Limb (tissue), 2 donors: ENCODE results near the gene CYP4F8.
"Not testable (repeated sequence)": the region's sequence is repeated elsewhere in the genome, so short reads cannot be mapped to it uniquely, and the experiment has no call there.

Experiments used
- DNase-seq, 2 donors: peaks; one replicate each; pipeline ENCODE4 v3.0.0-alpha.2; 2016; ENCODE audit errors: extremely low spot score in 2 of 2

Gene CYP4F8, protein sequence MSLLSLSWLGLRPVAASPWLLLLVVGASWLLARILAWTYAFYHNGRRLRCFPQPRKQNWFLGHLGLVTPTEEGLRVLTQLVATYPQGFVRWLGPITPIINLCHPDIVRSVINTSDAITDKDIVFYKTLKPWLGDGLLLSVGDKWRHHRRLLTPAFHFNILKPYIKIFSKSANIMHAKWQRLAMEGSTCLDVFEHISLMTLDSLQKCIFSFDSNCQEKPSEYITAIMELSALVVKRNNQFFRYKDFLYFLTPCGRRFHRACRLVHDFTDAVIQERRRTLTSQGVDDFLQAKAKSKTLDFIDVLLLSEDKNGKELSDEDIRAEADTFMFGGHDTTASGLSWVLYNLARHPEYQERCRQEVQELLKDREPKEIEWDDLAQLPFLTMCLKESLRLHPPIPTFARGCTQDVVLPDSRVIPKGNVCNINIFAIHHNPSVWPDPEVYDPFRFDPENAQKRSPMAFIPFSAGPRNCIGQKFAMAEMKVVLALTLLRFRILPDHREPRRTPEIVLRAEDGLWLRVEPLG

DNA sequence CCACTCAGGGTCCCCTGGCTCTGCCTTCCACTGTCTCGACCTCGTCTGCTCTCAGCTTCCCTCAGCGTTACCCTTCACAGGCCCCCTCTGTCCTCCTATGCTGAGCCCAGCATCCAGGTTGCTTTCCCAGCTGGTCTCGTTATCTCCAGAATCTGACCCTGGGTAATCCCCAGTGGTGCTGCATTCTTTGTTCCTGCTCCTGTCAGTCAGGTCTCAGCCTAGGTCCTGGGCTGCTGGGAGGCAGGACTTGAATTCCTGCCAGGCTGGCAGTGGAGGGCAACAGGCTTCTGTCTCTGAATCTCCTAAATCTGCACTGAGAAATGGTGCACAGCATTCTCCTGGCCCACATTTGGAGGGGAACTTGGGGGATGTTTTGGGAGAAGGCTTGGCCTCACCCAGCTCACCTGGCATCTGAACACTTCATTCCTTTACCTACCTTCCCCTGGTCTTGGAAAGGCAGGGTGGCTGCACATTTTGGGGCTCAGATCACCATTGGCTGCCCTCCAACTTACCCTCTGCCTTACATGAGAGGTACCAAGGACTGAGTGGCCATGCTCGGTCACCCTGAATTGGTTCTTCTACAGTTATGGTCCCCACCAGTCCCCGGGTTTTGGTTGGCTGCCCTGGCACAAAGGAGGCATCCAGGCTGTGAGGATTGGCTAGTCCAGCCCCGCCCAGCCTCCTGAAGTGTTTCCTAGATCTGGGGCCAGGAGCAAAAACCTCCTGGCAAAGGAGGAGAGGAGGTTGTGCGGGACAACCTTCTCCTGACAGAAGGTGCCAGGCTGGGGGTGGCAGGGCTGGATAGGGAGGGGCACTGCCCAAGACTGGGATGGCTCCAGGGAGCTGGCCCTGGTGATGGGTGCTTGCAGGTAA lies at the start of gene CYP4F8:
TSS of gene CYP4F8 (plus strand) at position 712 of the 873 bp plus-strand sequence. CDS start 399 bp downstream, outside the sequence.
- no peak for DNase-seq

DNA sequence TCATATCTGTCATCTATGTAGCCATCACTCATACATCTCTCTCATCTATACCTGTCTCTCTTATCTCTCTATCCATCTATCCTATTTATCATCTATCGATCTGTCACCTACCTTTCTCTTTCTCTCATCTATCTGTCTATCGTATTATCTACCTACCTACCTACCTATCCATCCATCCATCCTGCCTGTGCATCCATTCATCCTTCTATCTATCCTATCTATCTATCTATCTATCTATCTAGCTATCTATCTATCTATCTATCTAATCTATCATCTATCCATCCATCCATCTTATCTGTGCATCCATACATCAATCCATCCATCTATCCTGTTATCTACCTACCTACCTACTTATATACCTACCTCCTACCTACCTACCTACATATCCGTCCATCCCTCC lies 44.6 kb upstream of the CYP4F8 start:
- no peak for DNase-seq

DNA sequence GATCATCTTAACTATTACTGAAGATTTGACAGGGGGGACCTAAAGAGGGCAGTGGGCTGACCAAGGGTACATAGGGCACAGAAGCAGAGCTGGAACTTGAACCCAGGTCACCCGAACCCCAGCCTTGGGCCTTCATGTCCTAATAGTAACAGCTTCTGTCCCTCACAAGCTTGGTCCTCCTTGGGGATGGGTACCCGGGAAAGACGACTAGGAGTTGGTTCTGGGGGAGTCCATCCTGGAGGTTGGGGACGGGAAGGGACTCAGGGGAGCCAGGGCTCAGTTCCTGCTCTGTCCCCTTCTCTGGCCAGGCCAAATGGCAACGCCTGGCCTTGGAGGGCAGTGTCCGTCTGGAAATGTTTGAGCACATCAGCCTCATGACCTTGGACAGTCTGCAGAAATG lies 39.6 kb upstream of the CYP4F8 start:
- DNase-seq = no peak

DNA sequence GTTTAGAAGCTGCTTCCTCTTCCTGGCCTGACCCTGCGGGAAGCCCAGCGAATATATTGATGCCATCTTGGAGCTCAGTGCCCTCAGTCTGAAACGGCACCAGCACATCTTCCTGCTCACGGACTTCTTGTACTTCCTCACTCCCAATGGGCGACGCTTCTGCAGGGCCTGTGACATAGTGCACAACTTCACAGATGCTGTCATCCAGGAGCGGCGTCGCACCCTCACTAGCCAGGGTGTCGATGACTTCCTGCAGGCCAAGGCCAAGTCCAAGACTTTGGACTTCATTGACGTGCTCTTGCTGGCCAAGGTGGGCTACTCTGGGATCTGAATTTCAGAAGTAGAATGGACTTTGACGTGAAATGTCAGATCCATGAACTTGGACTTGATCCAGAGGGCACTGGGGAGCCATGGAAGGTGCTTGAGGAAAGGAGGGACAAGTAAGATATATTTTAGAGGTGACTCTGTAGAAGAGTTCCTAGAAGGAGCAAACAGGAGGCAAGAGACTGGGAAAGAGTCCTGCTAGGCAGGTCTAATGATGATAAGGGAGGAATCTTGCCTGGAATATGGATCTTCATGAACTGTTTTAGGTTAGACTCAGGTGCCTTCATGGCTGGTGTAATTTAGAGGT lies 38.4 kb upstream of the CYP4F8 start:
- DNase-seq = no peak

DNA sequence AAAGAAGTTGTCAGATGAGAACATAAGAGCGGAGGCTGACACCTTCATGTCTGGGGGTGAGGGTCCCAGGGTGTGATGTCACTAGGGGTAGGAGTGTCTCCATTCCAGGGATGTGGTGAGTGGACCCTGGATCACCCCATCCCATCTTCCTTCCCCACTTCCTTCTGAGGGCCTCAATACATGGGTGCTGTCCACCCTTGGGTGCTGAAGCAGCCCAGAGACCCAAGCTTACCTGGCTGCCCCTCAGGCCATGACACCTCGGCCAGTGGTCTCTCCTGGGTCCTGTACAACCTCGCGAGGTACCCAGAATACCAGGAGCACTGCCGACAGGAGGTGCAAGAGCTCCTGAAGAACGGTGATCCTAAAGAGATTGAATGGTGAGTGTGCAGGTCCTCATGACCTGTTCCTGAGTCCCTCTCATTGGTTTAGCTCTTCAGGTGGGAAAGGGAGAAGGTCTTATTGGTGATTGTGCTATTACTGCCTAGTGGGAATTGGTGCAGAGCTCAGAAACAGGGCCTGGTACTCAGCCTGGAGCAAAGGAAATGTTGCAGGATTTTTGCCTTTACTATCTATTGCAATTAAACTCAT lies 37.7 kb upstream of the CYP4F8 start:
- DNase-seq = no peak

DNA sequence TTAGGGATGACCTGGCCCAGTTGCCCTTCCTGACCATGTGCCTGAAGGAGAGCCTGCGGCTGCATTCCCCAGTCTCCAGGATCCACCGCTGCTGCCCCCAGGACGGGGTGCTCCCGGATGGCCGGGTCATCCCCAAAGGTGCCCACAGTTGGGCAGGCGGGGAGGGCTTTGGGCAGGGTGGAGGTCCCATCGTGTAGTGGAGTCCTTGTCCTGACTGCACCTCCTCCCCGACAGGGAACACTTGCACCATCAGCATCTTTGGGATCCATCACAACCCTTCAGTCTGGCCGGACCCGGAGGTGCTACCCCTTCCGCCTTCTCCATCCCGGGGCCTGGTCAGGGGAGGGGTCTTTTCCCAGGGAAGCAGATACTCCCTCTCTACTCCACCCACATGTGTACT lies 31.7 kb upstream of the CYP4F8 start:
- no peak for DNase-seq

DNA sequence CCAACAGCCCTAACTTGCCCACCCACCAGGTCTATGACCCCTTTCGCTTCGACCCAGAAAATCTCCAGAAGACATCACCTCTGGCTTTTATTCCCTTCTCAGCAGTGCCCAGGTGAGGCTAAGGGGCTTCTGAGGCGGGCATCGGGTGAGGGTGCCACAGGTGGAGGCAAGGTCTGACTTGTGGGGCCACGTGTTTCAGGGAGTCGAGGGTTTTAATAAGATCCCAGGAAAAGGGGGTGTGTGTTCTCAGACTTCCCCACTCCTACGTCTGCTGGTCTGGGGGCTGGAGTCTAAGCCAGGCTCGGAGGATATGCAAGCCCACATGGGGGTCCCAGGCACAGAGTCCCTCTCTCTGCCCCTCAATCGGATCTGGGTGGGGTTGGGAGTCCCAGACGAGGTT lies 30.9 kb upstream of the CYP4F8 start:
- DNase-seq = no peak

DNA sequence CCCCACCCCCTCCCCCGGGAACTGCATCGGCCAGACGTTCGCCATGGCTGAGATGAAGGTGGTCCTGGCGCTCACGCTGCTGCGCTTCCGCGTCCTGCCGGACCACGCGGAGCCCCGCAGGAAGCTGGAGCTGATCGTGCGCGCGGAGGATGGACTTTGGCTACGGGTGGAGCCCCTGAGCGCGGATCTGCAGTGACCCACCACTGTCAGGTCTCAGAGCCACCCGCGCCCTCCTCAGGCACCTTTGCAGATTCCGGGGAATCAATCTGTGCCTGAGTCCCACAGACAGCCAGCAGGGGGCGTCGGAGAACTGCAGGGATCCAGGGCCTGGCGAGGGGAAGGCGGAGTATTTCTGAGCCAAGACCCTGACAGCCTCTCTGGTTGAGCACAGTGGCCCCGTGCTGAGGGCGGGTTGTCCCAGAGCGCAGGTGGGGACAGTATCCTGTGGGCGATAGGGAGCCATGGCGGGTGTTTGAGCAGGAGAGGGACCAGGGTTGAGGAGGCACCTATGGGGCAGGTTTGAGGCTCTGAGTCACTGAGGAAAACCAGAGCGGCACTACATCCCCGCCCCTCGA lies 30.4 kb upstream of the CYP4F8 start:
- DNase-seq = peak; percentile 24 to 86

DNA sequence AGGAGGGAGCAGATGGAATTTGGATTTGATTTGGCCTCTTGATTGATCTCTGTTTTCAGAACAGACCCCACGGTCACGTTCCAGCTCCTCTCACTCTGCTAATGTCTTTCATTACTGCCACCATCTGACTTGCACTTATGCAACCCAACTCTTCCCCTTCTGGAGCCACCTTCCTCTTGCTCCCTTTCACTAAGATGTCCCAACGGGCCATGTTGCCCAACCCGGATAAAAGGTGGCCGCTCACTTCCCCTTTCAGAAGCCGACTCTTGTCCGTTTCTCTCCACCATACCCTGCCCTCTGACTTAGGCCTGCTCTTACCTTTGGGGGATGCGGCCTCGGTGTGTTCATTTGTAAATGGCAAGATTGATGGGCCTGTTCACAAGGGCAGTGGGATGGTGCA lies 27.4 kb upstream of the CYP4F8 start:
- DNase-seq = no peak

DNA sequence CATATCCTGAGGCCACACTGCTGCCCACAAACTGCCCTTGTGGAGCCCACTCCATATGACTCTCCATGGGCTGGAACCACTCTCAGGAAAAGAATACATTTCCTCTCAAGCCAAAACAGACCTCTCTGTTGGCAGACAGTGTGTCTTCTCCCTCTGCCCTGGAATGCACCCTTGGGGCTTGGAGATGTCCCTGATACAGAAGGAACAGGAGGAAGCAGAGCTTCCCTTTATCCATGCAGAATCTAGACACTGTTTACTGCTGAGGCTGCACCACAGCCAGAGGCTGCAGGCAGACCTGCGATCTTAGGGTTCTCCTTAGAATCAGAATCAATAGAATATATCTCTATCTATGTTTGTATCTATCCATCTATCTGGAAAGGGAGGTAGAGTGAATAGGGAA lies 26.8 kb upstream of the CYP4F8 start:
- DNase-seq = no peak

DNA sequence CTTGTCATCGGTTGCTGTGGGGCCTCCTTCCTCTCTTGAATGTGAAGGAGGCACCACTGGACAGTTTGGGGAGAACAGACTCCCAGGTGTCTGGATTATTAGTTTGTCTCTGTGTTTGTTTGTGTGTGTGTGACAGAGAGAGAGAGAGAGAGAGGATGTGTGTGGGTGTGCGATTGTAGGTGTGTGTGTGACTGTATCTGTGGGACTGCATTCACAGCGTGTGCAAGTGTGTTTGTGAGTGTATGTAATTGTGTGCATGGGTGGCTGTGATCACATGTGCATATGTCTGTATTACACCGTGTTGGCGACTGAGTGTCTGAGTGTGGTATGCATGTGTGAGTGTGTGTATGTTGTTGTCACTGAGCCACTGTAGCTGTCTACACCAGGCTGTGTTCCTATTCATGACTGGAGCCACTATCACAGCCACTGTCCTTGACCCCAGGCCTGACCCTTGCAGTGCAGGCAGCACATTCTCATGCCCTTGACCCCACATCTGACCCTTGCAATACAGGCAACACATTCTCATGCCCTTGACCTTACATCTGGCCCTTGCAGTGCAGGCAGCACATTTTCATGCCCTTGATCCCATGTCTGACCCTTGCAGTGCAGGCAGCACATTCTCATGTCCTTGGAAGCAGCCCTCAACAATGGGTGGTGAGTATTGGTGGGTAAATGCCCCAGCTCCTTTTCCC lies 25.1 kb upstream of the CYP4F8 start:
- DNase-seq = no peak

DNA sequence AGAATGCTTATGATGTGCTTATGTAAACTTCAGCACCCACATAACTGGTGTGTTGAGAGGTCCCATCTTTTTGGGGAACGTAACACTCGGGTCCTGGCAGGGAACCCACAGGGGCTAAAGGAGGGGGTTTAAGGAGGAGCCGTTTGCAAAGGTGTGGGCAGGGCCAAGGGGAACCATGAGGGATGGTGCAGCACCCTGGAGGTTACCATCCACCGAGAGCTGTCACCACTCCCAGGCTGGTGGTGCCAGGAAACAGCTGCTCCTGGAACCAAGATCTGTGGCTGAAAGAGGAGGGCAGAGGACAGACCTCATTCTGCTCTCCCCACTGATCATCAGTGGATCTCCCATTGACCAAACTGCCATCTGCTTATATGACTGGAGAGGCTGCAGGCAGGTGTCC lies 23.2 kb upstream of the CYP4F8 start:
- no peak for DNase-seq

DNA sequence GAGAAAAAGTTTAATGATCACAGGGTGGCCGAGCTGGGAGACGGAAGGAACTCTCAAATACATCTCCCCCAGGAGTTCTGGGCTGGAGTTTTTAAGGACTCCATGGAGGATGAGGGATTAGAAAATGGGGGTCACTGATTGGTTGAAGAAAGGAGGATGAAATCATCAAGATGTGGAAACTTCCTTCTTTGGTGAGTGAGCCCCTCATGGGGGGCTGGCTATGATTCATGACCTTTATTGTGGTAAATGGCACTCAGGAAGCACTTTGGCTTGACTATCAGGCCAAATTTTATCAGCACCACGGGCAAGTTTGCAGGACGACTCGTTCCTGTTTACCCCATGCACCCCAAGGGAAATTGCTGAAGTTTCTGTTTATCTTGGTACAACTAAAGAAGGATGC lies 22.5 kb upstream of the CYP4F8 start:
- not testable (repeated sequence) for DNase-seq

DNA sequence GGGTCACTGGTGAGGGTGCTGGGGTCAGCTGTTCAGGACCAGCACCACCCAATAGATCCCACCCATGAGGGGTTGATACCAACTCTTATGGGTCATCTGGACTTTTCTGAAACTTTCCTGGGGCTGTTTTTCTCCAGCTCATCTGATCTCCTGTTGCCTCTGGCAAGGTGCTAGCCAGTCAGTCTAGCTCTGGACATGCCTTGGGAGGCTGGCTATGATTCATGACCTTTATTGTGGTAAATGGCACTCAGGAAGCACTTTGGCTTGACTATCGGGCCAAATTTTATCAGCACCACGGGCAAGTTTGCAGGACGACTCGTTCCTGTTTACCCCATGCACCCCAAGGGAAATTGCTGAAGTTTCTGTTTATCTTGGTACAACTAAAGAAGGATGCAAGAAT lies 21.3 kb upstream of the CYP4F8 start:
- DNase-seq = not testable (repeated sequence)

DNA sequence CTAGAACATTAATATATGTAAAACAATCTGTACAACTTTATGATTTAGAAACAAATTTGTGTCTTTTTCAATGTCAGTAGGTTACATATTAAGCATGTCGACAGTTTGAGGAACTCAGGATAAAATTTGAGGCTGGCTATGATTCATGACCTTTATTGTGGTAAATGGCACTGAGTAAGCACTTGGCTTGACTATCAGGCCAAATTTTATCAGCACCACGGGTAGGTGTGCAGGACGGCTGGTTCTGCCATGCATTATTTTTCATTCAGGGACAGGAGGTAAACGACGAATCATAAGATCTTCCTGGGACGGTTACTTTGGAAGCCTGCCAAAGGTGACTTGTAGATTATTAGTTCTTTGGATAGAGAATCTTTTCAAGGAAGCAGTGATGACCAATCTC lies 19.9 kb upstream of the CYP4F8 start:
- DNase-seq = no peak

DNA sequence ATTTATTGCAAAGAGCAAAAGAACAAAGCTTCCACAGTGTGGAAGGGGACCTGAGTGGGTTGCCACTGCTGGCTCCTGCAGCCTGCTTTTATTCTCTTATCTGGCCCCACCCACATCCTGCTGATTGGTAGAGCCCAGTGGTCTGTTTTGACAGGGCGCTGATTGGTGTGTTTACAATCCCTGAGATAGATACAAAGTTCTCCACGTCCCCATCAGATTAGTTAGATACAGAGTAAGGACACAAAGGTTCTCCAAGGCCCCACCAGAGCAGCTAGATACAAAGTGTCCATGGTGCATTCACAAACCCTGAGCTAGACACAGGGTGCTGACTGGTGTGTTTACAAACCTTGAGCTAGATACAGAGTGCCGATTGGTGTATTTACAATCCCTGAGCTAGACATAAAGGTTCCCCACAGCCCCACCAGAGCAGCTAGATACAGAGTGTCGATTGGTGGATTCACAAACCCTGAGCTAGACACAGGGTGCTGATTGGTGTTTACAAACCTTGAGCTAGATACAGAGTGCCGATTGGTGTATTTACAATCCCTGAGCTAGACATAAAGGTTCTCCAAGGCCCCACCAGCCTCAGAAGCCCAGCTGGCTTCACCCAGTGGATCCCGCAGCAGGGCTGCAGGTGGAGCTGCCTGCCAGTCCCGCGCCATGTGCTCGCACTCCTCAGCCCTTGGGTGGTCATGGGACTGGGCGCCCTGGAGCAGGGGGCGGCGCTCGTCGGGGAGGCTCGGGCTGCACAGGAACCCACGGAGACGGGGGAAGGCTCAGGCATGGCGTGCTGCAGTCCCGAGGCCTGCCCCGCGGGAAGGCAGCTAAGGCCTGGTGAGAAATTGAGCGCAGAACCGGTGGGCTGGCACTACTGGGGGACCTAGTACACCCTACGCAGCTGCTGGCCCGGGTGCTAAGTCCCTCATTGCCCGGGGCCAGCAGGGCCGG lies 6.8 kb upstream of the CYP4F8 start:
- not testable (repeated sequence) for DNase-seq

DNA sequence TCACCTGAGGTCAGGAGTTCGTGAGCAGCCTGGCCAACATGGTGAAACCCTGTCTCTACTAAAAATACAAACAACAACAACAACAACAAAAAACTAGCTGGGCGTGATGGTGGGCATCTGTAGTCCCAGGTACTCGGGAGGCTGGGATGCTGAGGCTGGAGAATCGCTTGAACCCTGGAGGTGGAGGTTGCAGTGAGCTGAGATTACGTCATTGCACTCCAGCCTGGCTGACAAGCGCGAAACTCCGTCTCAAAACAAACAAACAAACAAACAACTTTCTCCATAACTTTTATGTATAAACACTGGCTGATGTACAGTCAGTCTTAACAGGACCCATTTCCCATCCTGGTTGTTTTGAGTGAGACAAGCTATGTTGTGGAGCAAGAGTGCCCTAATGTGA lies 5.8 kb upstream of the CYP4F8 start:
- no peak for DNase-seq

DNA sequence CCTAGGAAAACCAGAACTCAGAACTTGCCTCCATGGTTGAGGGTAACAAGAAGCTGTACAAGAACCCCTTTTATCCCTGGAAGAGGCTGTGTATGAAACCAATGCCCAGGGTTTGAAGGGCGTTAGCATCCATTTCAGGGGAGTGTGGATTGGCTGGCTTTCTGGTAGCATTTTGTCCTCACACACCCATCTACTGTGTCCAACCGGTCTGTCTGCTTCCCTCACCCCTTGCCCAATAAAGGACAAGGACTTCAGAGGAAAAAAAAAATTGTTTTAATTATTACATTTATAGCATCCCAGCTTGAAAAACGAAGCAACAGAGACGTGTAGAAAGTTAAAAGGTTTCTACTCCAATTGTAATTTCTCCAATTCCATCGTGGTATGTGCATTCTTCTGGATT lies 2.7 kb upstream of the CYP4F8 start:
- DNase-seq = no peak

DNA sequence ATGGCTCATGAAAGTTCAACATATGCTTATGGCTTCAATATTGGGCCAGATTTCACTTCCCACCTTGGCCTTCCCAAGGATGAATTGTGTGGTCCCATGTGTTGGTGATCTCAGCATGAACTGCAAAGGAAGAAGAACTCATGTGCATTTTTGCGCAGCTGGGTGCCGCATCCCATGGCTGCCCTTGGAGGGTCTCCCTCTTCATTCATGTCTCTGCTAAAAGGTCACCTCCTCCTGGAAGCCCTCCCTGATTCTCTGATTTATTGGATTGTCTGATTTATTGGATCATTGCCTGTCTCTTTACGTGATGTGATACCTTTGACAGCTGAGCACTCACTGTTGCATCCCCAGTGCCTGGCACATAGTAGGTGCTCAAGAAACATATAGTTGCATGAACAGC lies 1.7 kb upstream of the CYP4F8 start:
- no peak for DNase-seq
